Umbilical cord (tissue), 2 donors: Measurements from ENCODE around the gene C17orf58. TPM values are rescaled to one million over a fixed set of nuclear protein-coding genes. Genes with fewer than 3 reads are reported as not detected.
"Not testable (repeated sequence)": the region's sequence is repeated elsewhere in the genome, so short reads cannot be mapped to it uniquely, and the experiment has no call there.

Experiments
- DNase-seq: peaks from one replicate; pipeline ENCODE4 v3.0.0-alpha.2; 2015; ENCODE audit warnings: low spot score
- total RNA-seq: library from RNA; depleted of rRNA; stranded (reverse); fragments of >200 nt; gene quantifications from one replicate; pipeline ENCODE4 v1.2.3, GENCODE V29; 2014; ENCODE audit warnings: low replicate concordance; ENCODE audit not compliant: insufficient read depth

C17orf58 gene
- total RNA-seq, 1 donor from 2014 or later: 0.96 TPM

- DNase-seq: not testable (repeated sequence)
These were observed 36.0 kb downstream of the C17orf58 start for GRCh38 chr17:67960276-67960675.

- DNase-seq: no peak
These were observed 36.8 kb downstream of the C17orf58 start for GRCh38 chr17:67959510-67959909.

GRCh38 chr17:67950945-67951344 is 45.3 kb downstream of the C17orf58 start:
- no peak for DNase-seq

- DNase-seq: no peak
These were observed 48.9 kb downstream of the C17orf58 start for GRCh38 chr17:67947325-67947813.

- DNase-seq: no peak
These were observed 49.8 kb downstream of the C17orf58 start for GRCh38 chr17:67946513-67946912.

GRCh38 chr17:67944035-67944434 is 52.2 kb downstream of the C17orf58 start:
- DNase-seq: no peak

- DNase-seq: no peak
These were observed 53.5 kb downstream of the C17orf58 start for GRCh38 chr17:67942810-67943209.

Other genes starting within 250 kb of the C17orf58 start
- 77.3 TPM for gene BPTF, start 171.0 kb downstream of the C17orf58 start, total RNA-seq
- gene KPNA2, start 39.3 kb upstream of the C17orf58 start, total RNA-seq: 47.7 TPM